Tibial nerve (tissue), 3 donors: ENCODE results near the gene OVOL2.

Experiments used
- POLR2A ChIP-seq, 2 donors: fragments of 450-650 bp; IDR thresholded peaks; one replicate each; pipeline ENCODE4 v1.6.1; 2017; ENCODE audit warnings: antibody characterized with exemption in 2 of 2, mild to moderate bottlenecking in 2 of 2, moderate library complexity in 2 of 2
- TF ChIP-seq, protein P1 (sequence below), 5 experiments: fragments of 200-600 bp in 3 of 5; fragments of 450-650 bp in 2 of 5; sonication (generic) in 3 of 5; IDR thresholded peaks; one replicate each; pipeline ENCODE4 v1.5.1; 2016 to 2019; ENCODE audit warnings: antibody characterized with exemption in 5 of 5, mild to moderate bottlenecking in 3 of 5, moderate library complexity in 2 of 5

DNA sequence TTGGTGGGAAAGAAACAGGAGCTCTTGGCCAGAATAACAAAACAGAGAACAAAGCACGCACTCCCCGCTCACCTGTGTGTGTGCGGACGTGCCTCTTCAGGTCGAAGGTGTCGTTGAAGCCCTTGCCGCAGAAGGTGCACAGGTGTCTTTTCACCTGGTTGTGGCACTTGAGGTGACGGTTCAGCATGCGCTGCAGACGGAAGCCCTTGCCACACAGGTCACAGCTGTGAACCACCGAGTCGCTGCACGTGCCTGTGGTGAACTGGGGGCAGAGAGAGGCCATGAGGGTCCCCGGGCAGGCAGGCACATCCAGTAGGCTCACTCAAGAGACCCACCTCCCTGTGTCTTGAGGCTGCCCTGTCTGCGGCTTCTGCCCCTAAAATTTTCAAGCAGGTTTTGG, 16.3 kb downstream of the OVOL2 start:
- TF ChIP-seq, protein P1, sequence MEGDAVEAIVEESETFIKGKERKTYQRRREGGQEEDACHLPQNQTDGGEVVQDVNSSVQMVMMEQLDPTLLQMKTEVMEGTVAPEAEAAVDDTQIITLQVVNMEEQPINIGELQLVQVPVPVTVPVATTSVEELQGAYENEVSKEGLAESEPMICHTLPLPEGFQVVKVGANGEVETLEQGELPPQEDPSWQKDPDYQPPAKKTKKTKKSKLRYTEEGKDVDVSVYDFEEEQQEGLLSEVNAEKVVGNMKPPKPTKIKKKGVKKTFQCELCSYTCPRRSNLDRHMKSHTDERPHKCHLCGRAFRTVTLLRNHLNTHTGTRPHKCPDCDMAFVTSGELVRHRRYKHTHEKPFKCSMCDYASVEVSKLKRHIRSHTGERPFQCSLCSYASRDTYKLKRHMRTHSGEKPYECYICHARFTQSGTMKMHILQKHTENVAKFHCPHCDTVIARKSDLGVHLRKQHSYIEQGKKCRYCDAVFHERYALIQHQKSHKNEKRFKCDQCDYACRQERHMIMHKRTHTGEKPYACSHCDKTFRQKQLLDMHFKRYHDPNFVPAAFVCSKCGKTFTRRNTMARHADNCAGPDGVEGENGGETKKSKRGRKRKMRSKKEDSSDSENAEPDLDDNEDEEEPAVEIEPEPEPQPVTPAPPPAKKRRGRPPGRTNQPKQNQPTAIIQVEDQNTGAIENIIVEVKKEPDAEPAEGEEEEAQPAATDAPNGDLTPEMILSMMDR (IDR thresholded peaks at IDR 0.05): no peak
- no peak for TF ChIP-seq POLR2A (IDR thresholded peaks at IDR 0.05)
